ENCODE results near the gene ICE2.
"Not testable (repeated sequence)": the region's sequence is repeated elsewhere in the genome, so short reads cannot be mapped to it uniquely, and the experiment has no call there.

The ICE2 gene

GRCh38 chr15:60406513-60407414, 72.2 kb downstream of the ICE2 start:
- DNase-seq (ENCODE audit: low spot score) = no peak

- no peak for DNase-seq (ENCODE audit: low spot score)
Measured at GRCh38 chr15:60405399-60405798, 73.5 kb downstream of the ICE2 start.

GRCh38 chr15:60404351-60404750, 74.6 kb downstream of the ICE2 start:
- DNase-seq (ENCODE audit: low spot score) = not testable (repeated sequence)

- DNase-seq (ENCODE audit: low spot score) = no peak
Measured at GRCh38 chr15:60400944-60401343, 78.0 kb downstream of the ICE2 start.

- DNase-seq (ENCODE audit: low spot score) = no peak
Measured at GRCh38 chr15:60399931-60400330, 79.0 kb downstream of the ICE2 start.

GRCh38 chr15:60399246-60399915, 79.6 kb downstream of the ICE2 start:
- DNase-seq (ENCODE audit: low spot score) = no peak

- DNase-seq (ENCODE audit: low spot score) = no peak
Measured at GRCh38 chr15:60397772-60398445, 81.0 kb downstream of the ICE2 start, which contains the start of gene ANXA2. ANXA2 (minus strand) TSS chr15:60397986; CDS start chr15:60386075, 11,911 bp downstream.

- no peak for DNase-seq (ENCODE audit: low spot score)
Measured at GRCh38 chr15:60396958-60397771, 81.8 kb downstream of the ICE2 start.

GRCh38 chr15:60396560-60396957, 82.4 kb downstream of the ICE2 start:
- DNase-seq (ENCODE audit: low spot score) = no peak

GRCh38 chr15:60396100-60396499, 82.8 kb downstream of the ICE2 start:
- DNase-seq (ENCODE audit: low spot score) = no peak

GRCh38 chr15:60395276-60396011, 83.5 kb downstream of the ICE2 start:
- no peak for DNase-seq (ENCODE audit: low spot score)

GRCh38 chr15:60394689-60395097, 84.2 kb downstream of the ICE2 start:
- DNase-seq (ENCODE audit: low spot score) = no peak

- DNase-seq (ENCODE audit: low spot score) = no peak
Measured at GRCh38 chr15:60392986-60393790, 85.8 kb downstream of the ICE2 start.

- DNase-seq (ENCODE audit: low spot score) = no peak
Measured at GRCh38 chr15:60392601-60392985, 86.3 kb downstream of the ICE2 start.

GRCh38 chr15:60391722-60392315, 87.1 kb downstream of the ICE2 start:
- no peak for DNase-seq (ENCODE audit: low spot score)

- DNase-seq (ENCODE audit: low spot score) = no peak
Measured at GRCh38 chr15:60390871-60391501, 88.0 kb downstream of the ICE2 start.

GRCh38 chr15:60390231-60390630, 88.7 kb downstream of the ICE2 start:
- DNase-seq (ENCODE audit: low spot score) = no peak

- no peak for DNase-seq (ENCODE audit: low spot score)
Measured at GRCh38 chr15:60389261-60390077, 89.5 kb downstream of the ICE2 start.
